Common myeloid progenitor, CD34-positive (primary cell): Measurements from ENCODE around the gene TSPAN18.
A peak's percentile ranks its signal among the peaks of the same experiment; 100 is the strongest.

ENCODE experiments used
- CTCF ChIA-PET: fragments of 350-600 bp; sonication (Branson Sonifier 250); formaldehyde crosslinking; loops from one replicate; lab custom pipeline; 2021; ENCODE audit warnings: antibody characterized with exemption; lab: Charles Lee
- POLR2A ChIA-PET: fragments of 350-600 bp; sonication (Branson Sonifier 250); formaldehyde crosslinking; loops from one replicate; lab custom pipeline; 2021; ENCODE audit warnings: antibody characterized with exemption; lab: Charles Lee
- DNase-seq, 3 donors: peaks; one replicate each; pipeline versions ENCODE4 v3.0.0 to v3.0.0-alpha.2; 2013
- H3K27ac ChIP-seq, 2 experiments: 1 replicate in 1 of 2; 2 replicates in 1 of 2; pipeline ENCODE4 v1.7.0; 2013; ENCODE audit warnings: inconsistent platforms in 2 of 2, low read length in 2 of 2, mild to moderate bottlenecking in 2 of 2, low read depth in 1 of 2, moderate library complexity in 1 of 2; ENCODE audit not compliant: severe bottlenecking in 2 of 2, insufficient read depth in 1 of 2, poor library complexity in 1 of 2
- H3K27me3 ChIP-seq, 5 experiments: replicated peaks in 2 of 5; 1 replicate in 3 of 5; 2 replicates in 2 of 5; pipeline versions ENCODE4 v1.6.1 to v1.7.0; 2013; ENCODE audit warnings: low read length in 4 of 5, mild to moderate bottlenecking in 2 of 5, moderate library complexity in 2 of 5, inconsistent platforms in 1 of 5; ENCODE audit not compliant: insufficient read depth in 5 of 5, control insufficient read depth in 4 of 5
- H3K36me3 ChIP-seq, 4 experiments: 1 replicate in 2 of 4; 2 replicates in 2 of 4; pipeline versions ENCODE4 v1.6.1 to v1.7.0; 2013; ENCODE audit warnings: low read length in 3 of 4, control low read depth in 1 of 4, mild to moderate bottlenecking in 1 of 4; ENCODE audit not compliant: control insufficient read depth in 4 of 4, insufficient read depth in 4 of 4
- H3K4me1 ChIP-seq, 4 experiments: 1 replicate in 3 of 4; 2 replicates in 1 of 4; pipeline versions ENCODE4 v1.6.1 to v1.7.1; 2013; ENCODE audit warnings: low read length in 3 of 4, mild to moderate bottlenecking in 3 of 4, control low read depth in 1 of 4, inconsistent platforms in 1 of 4, moderate library complexity in 1 of 4; ENCODE audit not compliant: control insufficient read depth in 4 of 4, insufficient read depth in 4 of 4; ENCODE audit errors: control extremely low read depth in 1 of 4
- H3K4me3 ChIP-seq, 7 experiments: 1 replicate in 4 of 7; 2 replicates in 3 of 7; pipeline versions ENCODE4 v1.5.1 to v1.7.0; 2013; ENCODE audit warnings: mild to moderate bottlenecking in 7 of 7, low read length in 6 of 7, moderate library complexity in 6 of 7, inconsistent platforms in 2 of 7, low read depth in 2 of 7, control low read depth in 1 of 7; ENCODE audit not compliant: insufficient read depth in 4 of 7, control insufficient read depth in 1 of 7; ENCODE audit errors: extremely low read depth in 1 of 7
- H3K9me3 ChIP-seq, 5 experiments: 1 replicate in 4 of 5; 2 replicates in 1 of 5; pipeline versions ENCODE4 v1.6.1 to v1.7.1; 2013; ENCODE audit warnings: low read length in 4 of 5, mild to moderate bottlenecking in 2 of 5, inconsistent platforms in 1 of 5, low read depth in 1 of 5, moderate library complexity in 1 of 5; ENCODE audit not compliant: control insufficient read depth in 4 of 5, insufficient read depth in 2 of 5; ENCODE audit errors: control extremely low read depth in 1 of 5
- WGBS: methylation state at CpG from one replicate; pipeline ENCODE4 v1.1.5; 2013; ENCODE audit not compliant: insufficient coverage; 5-methylcytosine and 5-hydroxymethylcytosine counted together

Gene TSPAN18

GRCh38 chr11:44785856-44786607 is 59.3 kb downstream of the TSPAN18 start:
- Histone ChIP-seq H3K27ac (no peak overlapping the region), H3K4me1 (peaks cover 4 to 18% (median 7%) of the 10 kb centered on the region in 4 experiments), H3K36me3 (no peaks in the 10 kb centered on the region), H3K27me3 (peaks cover 0 to 2% (median 0%) of the 10 kb centered on the region in 5 experiments), H3K4me3 (no peak overlapping the region), H3K9me3 (no peaks in the 10 kb centered on the region)
- WGBS: 74% methylated on average over 4 of the region's 7 CpGs
- CTCF ChIA-PET: interaction anchor here (1.2 to 6.5 kb wide), 4 partner anchors 10 to 158 kb away, joined by 3 to 47 read pairs (median 4); no protein-coding TSS in a partner anchor
- POLR2A ChIA-PET: no interaction called here
- peak in 2 of 3 donors; percentile 25 to 31 for DNase-seq

GRCh38 chr11:44787070-44787469 is 60.3 kb downstream of the TSPAN18 start:
- H3K4me3 ChIP-seq: no peak overlapping the region
- no CpG with 5 or more reads among the region's 3 CpGs for WGBS
- DNase-seq: no peak
- no peaks in the 10 kb centered on the region for H3K9me3 ChIP-seq
- POLR2A ChIA-PET: no interaction called here
- peaks cover 0 to 2% (median 0%) of the 10 kb centered on the region in 5 experiments for H3K27me3 ChIP-seq
- no peak overlapping the region for H3K27ac ChIP-seq
- H3K4me1 ChIP-seq: peaks cover 4 to 14% (median 7%) of the 10 kb centered on the region in 4 experiments
- CTCF ChIA-PET: interaction anchor here (6.5 kb wide), 1 partner anchor 11 kb away, joined by 47 read pairs; no protein-coding TSS in a partner anchor
- no peaks in the 10 kb centered on the region for H3K36me3 ChIP-seq

DNA sequence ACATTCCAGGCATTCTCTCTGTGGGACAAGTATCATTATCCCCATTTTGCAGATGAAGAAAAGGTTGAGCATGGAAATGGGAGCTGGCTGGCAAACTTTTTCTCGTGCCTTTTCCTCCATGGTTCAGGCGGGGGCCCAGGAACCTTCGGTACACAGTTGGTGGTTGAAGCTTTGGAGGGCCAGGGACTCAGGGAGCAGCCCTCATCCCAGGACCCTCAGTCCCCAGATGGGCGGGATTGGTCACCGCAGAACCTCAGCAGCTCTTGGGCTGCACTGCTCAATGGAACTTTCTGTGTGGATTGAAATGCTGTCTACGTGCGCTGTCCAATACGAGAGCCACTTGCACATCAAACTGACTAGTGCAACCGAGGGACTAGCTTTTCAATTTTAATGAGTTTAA is 61.2 kb downstream of the TSPAN18 start:
- ChIA-PET POLR2A (no interaction called here), CTCF (interaction anchor here (1.0 to 6.5 kb wide), 4 partner anchors 10 to 105 kb away, joined by 3 to 47 read pairs (median 4); no protein-coding TSS in a partner anchor)
- Histone ChIP-seq H3K36me3 (no peaks in the 10 kb centered on the region), H3K9me3 (no peaks in the 10 kb centered on the region), H3K27ac (no peak overlapping the region), H3K27me3 (peaks cover 0 to 7% (median 0%) of the 10 kb centered on the region in 5 experiments), H3K4me3 (no peak overlapping the region), H3K4me1 (peaks cover 4 to 14% (median 7%) of the 10 kb centered on the region in 4 experiments)
- WGBS: 96% methylated on average over 7 of the region's 9 CpGs
- no peak for DNase-seq

GRCh38 chr11:44788536-44789261 is 61.9 kb downstream of the TSPAN18 start:
- WGBS: 34% methylated on average over 17 of the region's 18 CpGs
- Histone ChIP-seq H3K4me1 (peaks cover 4 to 14% (median 7%) of the 10 kb centered on the region in 4 experiments), H3K9me3 (no peaks in the 10 kb centered on the region), H3K27ac (no peak overlapping the region), H3K4me3 (no peak overlapping the region), H3K36me3 (no peaks in the 10 kb centered on the region), H3K27me3 (peaks cover 0 to 7% (median 0%) of the 10 kb centered on the region in 5 experiments)
- ChIA-PET CTCF (interaction anchor here (1.0 to 6.5 kb wide), 7 partner anchors 8 to 105 kb away, joined by 3 to 47 read pairs (median 6); no protein-coding TSS in a partner anchor), POLR2A (no interaction called here)
- peak in 1 of 3 donors; percentile 27 for DNase-seq

DNA sequence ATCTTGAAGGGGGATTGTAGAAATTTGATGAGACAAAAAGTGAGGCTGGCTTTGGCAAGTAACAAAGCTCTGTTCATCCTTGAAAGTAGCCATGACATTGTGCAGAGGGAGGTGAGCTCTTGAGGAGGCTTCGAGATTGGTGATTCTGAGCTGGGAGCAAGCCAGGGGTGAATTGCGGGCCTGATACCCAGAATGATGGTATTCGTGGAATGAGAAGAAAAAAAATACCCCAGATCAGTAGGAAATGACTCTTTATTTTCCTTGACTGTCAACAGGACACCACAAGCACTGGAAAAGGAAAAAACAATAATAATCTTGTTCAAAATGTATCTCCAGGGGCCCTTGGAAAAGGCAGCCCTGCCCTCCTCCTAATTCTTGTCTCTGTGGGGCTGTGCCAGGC is 62.7 kb downstream of the TSPAN18 start:
- WGBS: 47% methylated on average over 3 of the region's 3 CpGs
- no peak overlapping the region for H3K4me3 ChIP-seq
- CTCF ChIA-PET: interaction anchor here (1.3 to 6.5 kb wide), 4 partner anchors 9 to 22 kb away, joined by 4 to 47 read pairs (median 8); no protein-coding TSS in a partner anchor

GRCh38 chr11:44790211-44790610 is 63.4 kb downstream of the TSPAN18 start:
- WGBS: 98% methylated on average over 9 of the region's 10 CpGs

More for the DNA sequence above, 62.7 kb downstream of the TSPAN18 start:
- no peaks in the 10 kb centered on the region for H3K9me3 ChIP-seq
- H3K4me1 ChIP-seq: peaks cover 4 to 14% (median 7%) of the 10 kb centered on the region in 4 experiments
- no peak overlapping the region for H3K27ac ChIP-seq
- no peaks in the 10 kb centered on the region for H3K36me3 ChIP-seq
- no peak for DNase-seq
- peaks cover 0 to 7% (median 0%) of the 10 kb centered on the region in 5 experiments for H3K27me3 ChIP-seq
- POLR2A ChIA-PET: interaction anchor here (0.6 kb wide), 1 partner anchor 132 kb away, joined by 3 read pairs; no protein-coding TSS in a partner anchor

More at GRCh38 chr11:44790211-44790610, 63.4 kb downstream of the TSPAN18 start:
- Histone ChIP-seq H3K27ac (no peak overlapping the region), H3K36me3 (no peaks in the 10 kb centered on the region), H3K4me1 (peaks cover 4 to 14% (median 7%) of the 10 kb centered on the region in 4 experiments), H3K27me3 (peaks cover 0 to 7% (median 0%) of the 10 kb centered on the region in 5 experiments), H3K9me3 (no peaks in the 10 kb centered on the region), H3K4me3 (no peak overlapping the region)
- ChIA-PET POLR2A (no interaction called here), CTCF (interaction anchor here (1.7 to 6.5 kb wide), 3 partner anchors 10 to 14 kb away, joined by 8 to 47 read pairs (median 9); no protein-coding TSS in a partner anchor)
- DNase-seq: no peak
